ENCODE measurements around the gene PRDM5. TPM values are rescaled to one million over a fixed set of nuclear protein-coding genes. Genes with fewer than 3 reads are reported as not detected.

Gene PRDM5
- total and polyA plus RNA-seq, 9 of the 15 experiments (the other 6 are each of a cell fraction or from before 2014, with no cell fraction given), result not detected

- in situ Hi-C loops (cut with MboI), result no loop called here
- ChIA-PET CTCF (ENCODE audit: low intra/inter-chr PET ratio) (no interaction called here), POLR2A (no interaction called here)
- H3K27me3 ChIP-seq (ENCODE audit: control insufficient read depth in 2 of 2, insufficient read depth in 2 of 2, low read length in 2 of 2), result no peaks in the 10 kb centered on the region
- H3K9ac ChIP-seq (ENCODE audit: insufficient read depth in 1 of 2, low read depth in 2 of 2, low read length in 2 of 2), result no peak overlapping the region
- no peak overlapping the region for H3K27ac ChIP-seq (ENCODE audit: extremely low read depth, low read depth, low read length)
- H3K9me1 ChIP-seq (ENCODE audit: control insufficient read depth, insufficient read depth, low read length), result no peaks in the 10 kb centered on the region
- no peaks in the 10 kb centered on the region for H4K20me1 ChIP-seq (replicated peaks; ENCODE audit: control insufficient read depth, insufficient read depth, low read length)
- DNase-seq (ENCODE audit: extremely low read depth in 1 of 4, low spot score in 3 of 4) (no peak), ATAC-seq (no peak), FAIRE-seq (no peak)
- H3K79me2 ChIP-seq (ENCODE audit: control insufficient read depth, insufficient read depth, low read length), result no peaks in the 10 kb centered on the region
- intact Hi-C loops (cut with micrococcal nuclease), result no loop called here
- H2AFZ ChIP-seq (ENCODE audit: low read depth, low read length), result no peak overlapping the region
- 0% methylated on average over 3 of the region's 3 CpGs for WGBS (ENCODE audit: insufficient coverage, low coverage, missing lambda C conversion rate)
- H3K4me2 ChIP-seq (ENCODE audit: insufficient read depth, low read length), result no peak overlapping the region
- no peaks in the 10 kb centered on the region for H3K4me1 ChIP-seq (replicated peaks in 1 of 2; ENCODE audit: control insufficient read depth in 2 of 2, insufficient read depth in 2 of 2, low read length in 2 of 2)
- BruUV-seq (replicated peaks), result no TSS peak
- H3K36me3 ChIP-seq (ENCODE audit: control insufficient read depth, insufficient read depth, low read length), result no peaks in the 10 kb centered on the region
- no peak overlapping the region for H3K4me3 ChIP-seq
- no peaks in the 10 kb centered on the region for H3K9me3 ChIP-seq (replicated peaks; ENCODE audit: control insufficient read depth, insufficient read depth, low read depth, low read length)
- TF ChIP-seq RNF2 (IDR thresholded peaks at IDR 0.05) (no peak), YBX1 (IDR thresholded peaks at IDR 0.05) (no peak), PRDM10 (IDR thresholded peaks at IDR 0.05; ENCODE audit: partially characterized antibody) (no peak), ELF2 (CRISPR knock-in tag; IDR thresholded peaks at IDR 0.05) (no peak), POLR2G (IDR thresholded peaks at IDR 0.05; ENCODE audit: low read depth, low read length) (no peak), ZBTB8A (IDR thresholded peaks at IDR 0.05; ENCODE audit: partially characterized antibody) (no peak), GABPA (tag; conservative IDR thresholded peaks at IDR 0.05; ENCODE audit: low read depth) (no peak), DMBX1 (CRISPR knock-in tag; IDR thresholded peaks at IDR 0.05; ENCODE audit: borderline replicate concordance) (no peak), CC2D1A (IDR thresholded peaks at IDR 0.05) (no peak), TARDBP (IDR thresholded peaks at IDR 0.05) (no peak), RAD21 (CRISPR knock-in tag; conservative IDR thresholded peaks at IDR 0.05 in 1 of 2, IDR thresholded peaks at IDR 0.05 in 1 of 2) (no peak), TSHZ1 (CRISPR knock-in tag; IDR thresholded peaks at IDR 0.05) (no peak), ZNF77 (CRISPR knock-in tag; IDR thresholded peaks at IDR 0.05) (no peak), MEF2A (IDR thresholded peaks at IDR 0.05; ENCODE audit: control insufficient read depth, low read depth, low read length) (no peak), CLOCK (CRISPR knock-in tag; IDR thresholded peaks at IDR 0.05; ENCODE audit: borderline replicate concordance) (no peak)
These were observed 5.6 kb downstream of the PRDM5 start for GRCh38 chr4:120916937-120917336.
